Natural killer cell treated with Interleukin-12 subunit alpha and Interleukin-12 subunit beta and Interleukin-15 and Interleukin-18, amount 100 ng/mL, for 72 hours (primary cell): Measurements from ENCODE around the gene HHIPL1. TPM values are rescaled to one million over a fixed set of nuclear protein-coding genes. Genes with fewer than 3 reads are reported as not detected.
A peak's percentile ranks its signal among the peaks of the same experiment; 100 is the strongest.

ENCODE experiments used
- ATAC-seq, 2 donors: fragments of 150-1000 bp; cut with Tn5 transposase in 1 of 2; sonication (Bioruptor Pico), chemical (Tn5 transposase) in 1 of 2; 2 replicates each; pipeline ENCODE4 v1.10.0; 2021
- DNase-seq: peaks from one replicate; pipeline ENCODE4 v3.0.0; 2022; ENCODE audit warnings: low spot score
- H3K27ac Mint-ChIP-seq, 2 donors: 1 replicate in 1 of 2; 2 replicates in 1 of 2; pipeline ENCODE4 v1.8.0; 2022; ENCODE audit warnings: mixed read lengths in 2 of 2, mild to moderate bottlenecking in 1 of 2, moderate library complexity in 1 of 2
- H3K27me3 Mint-ChIP-seq, 2 donors: 1 replicate in 1 of 2; 2 replicates in 1 of 2; pipeline ENCODE4 v1.8.0; 2022; ENCODE audit warnings: mixed read lengths in 2 of 2
- H3K36me3 Mint-ChIP-seq: one replicate; pipeline ENCODE4 v1.8.0; 2022; ENCODE audit warnings: mixed read lengths
- H3K4me1 Mint-ChIP-seq, 2 donors: 1 replicate in 1 of 2; 2 replicates in 1 of 2; pipeline ENCODE4 v1.8.0; 2022; ENCODE audit warnings: low read depth in 2 of 2, mixed read lengths in 2 of 2, mild to moderate bottlenecking in 1 of 2
- H3K4me3 Mint-ChIP-seq: one replicate; pipeline ENCODE4 v1.8.0; 2022; ENCODE audit warnings: mixed read lengths
- H3K9me3 Mint-ChIP-seq: 2 replicates; pipeline ENCODE4 v1.8.0; 2022; ENCODE audit warnings: mixed read lengths
- total RNA-seq, 2 donors: library from RNA; stranded (reverse); gene quantifications; one replicate each; pipeline ENCODE4 v1.2.3, GENCODE V29; 2022

HHIPL1 gene
- total RNA-seq, 2 donors from 2014 or later, result not detected

GRCh38 chr14:99674776-99675381 lies 29.9 kb downstream of the HHIPL1 start:
- peaks cover 0 to 10% of the 10 kb centered on the region in 2 donors for H3K27me3 Mint-ChIP-seq
- no peaks in the 10 kb centered on the region for H3K36me3 Mint-ChIP-seq
- H3K4me1 Mint-ChIP-seq, result peaks cover 4 to 7% of the 10 kb centered on the region in 2 donors
- ATAC-seq (no peak), DNase-seq (no peak)
- no peak overlapping the region for H3K27ac Mint-ChIP-seq
- H3K4me3 Mint-ChIP-seq, result no peak overlapping the region
- no peaks in the 10 kb centered on the region for H3K9me3 Mint-ChIP-seq

- Mint-ChIP-seq H3K27me3 (peaks cover 0 to 8% of the 10 kb centered on the region in 2 donors), H3K4me1 (peaks cover 4 to 7% of the 10 kb centered on the region in 2 donors), H3K27ac (no peak overlapping the region), H3K36me3 (no peaks in the 10 kb centered on the region), H3K4me3 (no peak overlapping the region), H3K9me3 (no peaks in the 10 kb centered on the region)
- DNase-seq (no peak), ATAC-seq (no peak)
Observed at GRCh38 chr14:99675382-99675835, 30.5 kb downstream of the HHIPL1 start.

GRCh38 chr14:99675951-99676350 lies 31.0 kb downstream of the HHIPL1 start:
- DNase-seq, result no peak
- Mint-ChIP-seq H3K36me3 (no peaks in the 10 kb centered on the region), H3K27ac (no peak overlapping the region), H3K9me3 (no peaks in the 10 kb centered on the region), H3K4me1 (peaks cover 4 to 7% of the 10 kb centered on the region in 2 donors), H3K27me3 (peaks cover 0 to 6% of the 10 kb centered on the region in 2 donors), H3K4me3 (no peak overlapping the region)
- ATAC-seq, result no peak

GRCh38 chr14:99676657-99677056 lies 31.7 kb downstream of the HHIPL1 start:
- no peak overlapping the region for H3K27ac Mint-ChIP-seq
- no peaks in the 10 kb centered on the region for H3K9me3 Mint-ChIP-seq
- peaks cover 0 to 4% of the 10 kb centered on the region in 2 donors for H3K27me3 Mint-ChIP-seq
- DNase-seq, result no peak
- H3K4me1 Mint-ChIP-seq, result peaks cover 4 to 7% of the 10 kb centered on the region in 2 donors
- H3K4me3 Mint-ChIP-seq, result no peak overlapping the region
- H3K36me3 Mint-ChIP-seq, result no peaks in the 10 kb centered on the region
- ATAC-seq, result peak in 1 of 2 donors; percentile 61

GRCh38 chr14:99677231-99678140 lies 32.6 kb downstream of the HHIPL1 start:
- Mint-ChIP-seq H3K27me3 (peaks cover 0 to 1% of the 10 kb centered on the region in 2 donors), H3K4me1 (peaks cover 2 to 4% of the 10 kb centered on the region in 2 donors), H3K27ac (no peak overlapping the region), H3K9me3 (no peaks in the 10 kb centered on the region), H3K4me3 (no peak overlapping the region), H3K36me3 (no peaks in the 10 kb centered on the region)
- ATAC-seq (no peak), DNase-seq (no peak)

GRCh38 chr14:99678198-99678597 lies 33.3 kb downstream of the HHIPL1 start:
- no peaks in the 10 kb centered on the region for H3K27me3 Mint-ChIP-seq
- H3K9me3 Mint-ChIP-seq, result no peaks in the 10 kb centered on the region
- DNase-seq (no peak), ATAC-seq (no peak)
- H3K4me3 Mint-ChIP-seq, result no peak overlapping the region
- peaks cover 0 to 3% of the 10 kb centered on the region in 2 donors for H3K4me1 Mint-ChIP-seq
- no peak overlapping the region for H3K27ac Mint-ChIP-seq
- no peaks in the 10 kb centered on the region for H3K36me3 Mint-ChIP-seq

GRCh38 chr14:99679111-99679510 lies 34.2 kb downstream of the HHIPL1 start:
- Mint-ChIP-seq H3K4me1 (peaks cover 0 to 3% of the 10 kb centered on the region in 2 donors), H3K4me3 (no peak overlapping the region), H3K27ac (no peak overlapping the region), H3K9me3 (no peaks in the 10 kb centered on the region), H3K27me3 (no peaks in the 10 kb centered on the region), H3K36me3 (no peaks in the 10 kb centered on the region)
- no peak for DNase-seq
- ATAC-seq, result no peak

GRCh38 chr14:99679543-99679942 lies 34.6 kb downstream of the HHIPL1 start:
- ATAC-seq (no peak), DNase-seq (no peak)
- no peaks in the 10 kb centered on the region for H3K27me3 Mint-ChIP-seq
- peaks cover 0 to 3% of the 10 kb centered on the region in 2 donors for H3K4me1 Mint-ChIP-seq
- H3K4me3 Mint-ChIP-seq, result no peak overlapping the region
- H3K9me3 Mint-ChIP-seq, result no peaks in the 10 kb centered on the region
- no peak overlapping the region for H3K27ac Mint-ChIP-seq
- no peaks in the 10 kb centered on the region for H3K36me3 Mint-ChIP-seq

GRCh38 chr14:99679996-99680395 lies 35.1 kb downstream of the HHIPL1 start:
- Mint-ChIP-seq H3K27ac (no peak overlapping the region), H3K27me3 (peaks cover 0 to under 1% of the 10 kb centered on the region in 2 donors), H3K4me1 (peaks cover 0 to 3% of the 10 kb centered on the region in 2 donors), H3K4me3 (no peak overlapping the region), H3K9me3 (no peaks in the 10 kb centered on the region), H3K36me3 (no peaks in the 10 kb centered on the region)
- DNase-seq (no peak), ATAC-seq (no peak)

- no peak for DNase-seq
- H3K4me3 Mint-ChIP-seq, result no peak overlapping the region
Observed at GRCh38 chr14:99681101-99681831, 36.3 kb downstream of the HHIPL1 start.

GRCh38 chr14:99681832-99682148 lies 36.9 kb downstream of the HHIPL1 start:
- Mint-ChIP-seq H3K4me3 (no peak overlapping the region), H3K36me3 (no peaks in the 10 kb centered on the region), H3K9me3 (no peaks in the 10 kb centered on the region), H3K27me3 (peaks cover 13 to 18% of the 10 kb centered on the region in 2 donors), H3K27ac (no peak overlapping the region), H3K4me1 (peaks cover 0 to 3% of the 10 kb centered on the region in 2 donors)
- ATAC-seq, result no peak
- DNase-seq, result no peak

More at GRCh38 chr14:99681101-99681831, 36.3 kb downstream of the HHIPL1 start:
- Mint-ChIP-seq H3K36me3 (no peaks in the 10 kb centered on the region), H3K4me1 (peaks cover 0 to 3% of the 10 kb centered on the region in 2 donors), H3K9me3 (no peaks in the 10 kb centered on the region), H3K27ac (no peak overlapping the region), H3K27me3 (peaks cover 9 to 13% of the 10 kb centered on the region in 2 donors)
- ATAC-seq, result no peak

GRCh38 chr14:99682809-99683618 lies 38.1 kb downstream of the HHIPL1 start:
- peaks cover 23 to 30% of the 10 kb centered on the region in 2 donors for H3K27me3 Mint-ChIP-seq
- no peaks in the 10 kb centered on the region for H3K9me3 Mint-ChIP-seq
- H3K4me1 Mint-ChIP-seq, result peaks cover 0 to 7% of the 10 kb centered on the region in 2 donors
- ATAC-seq, result peak in 1 of 2 donors; percentile 13
- peak overlapping the region; percentile 61 to 77 for H3K27ac Mint-ChIP-seq
- H3K36me3 Mint-ChIP-seq, result no peaks in the 10 kb centered on the region
- peak; percentile 89 for DNase-seq
- peak overlapping the region; percentile 76 for H3K4me3 Mint-ChIP-seq
